Thoracic aorta (tissue), 2 donors: ENCODE measurements around the gene KNDC1. TPM values are rescaled to one million over a fixed set of nuclear protein-coding genes. Genes with fewer than 3 reads are reported as not detected.

ENCODE experiments used
- ATAC-seq: fragments of 150-250 bp; one replicate; pipeline ENCODE4 v1.8.0; 2017; ENCODE audit warnings: low read depth; ENCODE audit not compliant: insufficient number of reproducible peaks, low FRiP score
- DNase-seq: peaks from one replicate; pipeline ENCODE4 v3.0.0-alpha.2; 2020; ENCODE audit warnings: low spot score
- H3K27ac ChIP-seq, 2 donors: fragments of 200-600 bp; sonication (generic); 1 replicate in 1 of 2; 2 replicates in 1 of 2; pipeline ENCODE4 v1.5.1; 2016; ENCODE audit warnings: mild to moderate bottlenecking in 2 of 2, moderate library complexity in 2 of 2
- H3K27me3 ChIP-seq: fragments of 200-600 bp; sonication (generic); replicated peaks from 2 replicates; pipeline ENCODE4 v1.6.0; 2016; ENCODE audit warnings: mild to moderate bottlenecking; ENCODE audit not compliant: insufficient read depth
- H3K36me3 ChIP-seq: fragments of 200-600 bp; sonication (generic); one replicate; pipeline ENCODE4 v1.5.1; 2016
- H3K4me1 ChIP-seq, 2 donors: fragments of 200-600 bp; sonication (generic); 1 replicate in 1 of 2; 2 replicates in 1 of 2; pipeline versions ENCODE4 v1.5.1 to v1.6.0; 2016; ENCODE audit warnings: low read depth in 2 of 2, mild to moderate bottlenecking in 1 of 2; ENCODE audit not compliant: control insufficient read depth in 1 of 2
- H3K4me3 ChIP-seq: fragments of 200-600 bp; sonication (generic); 2 replicates; pipeline ENCODE4 v1.5.1; 2016; ENCODE audit warnings: mild to moderate bottlenecking
- H3K9me3 ChIP-seq: fragments of 200-600 bp; sonication (generic); 2 replicates; pipeline ENCODE4 v1.5.1; 2016
- total RNA-seq, 2 donors: library from RNA; depleted of rRNA; stranded (reverse); fragments of >200 nt; gene quantifications; one replicate each; pipeline versions ENCODE4 v1.1.0 to v1.2.3, GENCODE V29; 2016
- TF ChIP-seq, protein P1 (sequence below): fragments of 200-600 bp; sonication (generic); IDR thresholded peaks from one replicate; pipeline ENCODE4 v1.5.1; 2019; ENCODE audit warnings: antibody characterized with exemption

The KNDC1 gene
- total RNA-seq, 2 donors from 2014 or later = 0.14 to 0.95 TPM

DNA sequence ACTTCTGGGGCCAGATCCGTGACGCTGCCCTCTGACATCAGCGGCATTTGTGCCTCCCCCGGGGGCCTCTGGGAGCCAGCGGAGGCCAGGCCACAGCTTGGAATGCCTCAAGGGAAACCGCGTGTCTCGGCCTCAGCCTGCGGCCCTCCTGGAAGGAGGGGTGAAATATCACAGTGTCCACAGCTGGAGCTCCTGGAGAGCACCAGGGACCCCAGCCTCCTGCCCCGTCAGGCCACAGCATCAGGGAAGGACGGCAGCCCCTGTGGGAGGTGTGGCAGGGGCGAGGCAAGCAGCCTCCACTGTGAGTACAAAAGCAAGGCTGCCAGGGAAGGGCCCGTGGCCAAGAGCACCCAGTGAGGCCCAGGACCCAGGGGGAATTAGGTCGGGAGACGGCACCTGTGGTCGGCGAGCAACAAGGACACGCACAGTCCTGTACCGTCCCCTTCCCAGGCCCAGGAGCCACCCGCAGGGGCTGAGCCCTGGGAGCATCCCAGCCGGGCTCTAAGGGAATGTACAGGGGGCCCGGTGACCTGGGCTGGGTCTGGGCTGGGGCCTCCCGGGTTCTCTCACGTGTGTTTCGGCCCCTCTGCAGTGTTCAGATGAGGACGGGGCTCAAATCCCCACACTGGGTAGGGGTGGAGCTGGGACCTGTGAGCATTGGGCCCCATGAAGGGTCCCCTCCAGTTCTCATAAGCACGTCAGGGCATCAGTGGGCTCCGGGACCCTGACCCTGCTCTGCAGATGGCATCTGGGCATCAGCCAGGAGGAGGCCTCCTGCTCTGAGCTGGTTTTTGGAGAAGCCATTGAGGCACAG, 18.7 kb upstream of the KNDC1 start:
- TF ChIP-seq, protein P1, sequence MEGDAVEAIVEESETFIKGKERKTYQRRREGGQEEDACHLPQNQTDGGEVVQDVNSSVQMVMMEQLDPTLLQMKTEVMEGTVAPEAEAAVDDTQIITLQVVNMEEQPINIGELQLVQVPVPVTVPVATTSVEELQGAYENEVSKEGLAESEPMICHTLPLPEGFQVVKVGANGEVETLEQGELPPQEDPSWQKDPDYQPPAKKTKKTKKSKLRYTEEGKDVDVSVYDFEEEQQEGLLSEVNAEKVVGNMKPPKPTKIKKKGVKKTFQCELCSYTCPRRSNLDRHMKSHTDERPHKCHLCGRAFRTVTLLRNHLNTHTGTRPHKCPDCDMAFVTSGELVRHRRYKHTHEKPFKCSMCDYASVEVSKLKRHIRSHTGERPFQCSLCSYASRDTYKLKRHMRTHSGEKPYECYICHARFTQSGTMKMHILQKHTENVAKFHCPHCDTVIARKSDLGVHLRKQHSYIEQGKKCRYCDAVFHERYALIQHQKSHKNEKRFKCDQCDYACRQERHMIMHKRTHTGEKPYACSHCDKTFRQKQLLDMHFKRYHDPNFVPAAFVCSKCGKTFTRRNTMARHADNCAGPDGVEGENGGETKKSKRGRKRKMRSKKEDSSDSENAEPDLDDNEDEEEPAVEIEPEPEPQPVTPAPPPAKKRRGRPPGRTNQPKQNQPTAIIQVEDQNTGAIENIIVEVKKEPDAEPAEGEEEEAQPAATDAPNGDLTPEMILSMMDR = no peak
- Histone ChIP-seq H3K27me3 (no peaks in the 10 kb centered on the region), H3K4me1 (no peaks in the 10 kb centered on the region), H3K27ac (no peak overlapping the region), H3K9me3 (no peaks in the 10 kb centered on the region), H3K4me3 (no peak overlapping the region), H3K36me3 (no peaks in the 10 kb centered on the region)
- DNase-seq (no peak), ATAC-seq (no peak)

DNA sequence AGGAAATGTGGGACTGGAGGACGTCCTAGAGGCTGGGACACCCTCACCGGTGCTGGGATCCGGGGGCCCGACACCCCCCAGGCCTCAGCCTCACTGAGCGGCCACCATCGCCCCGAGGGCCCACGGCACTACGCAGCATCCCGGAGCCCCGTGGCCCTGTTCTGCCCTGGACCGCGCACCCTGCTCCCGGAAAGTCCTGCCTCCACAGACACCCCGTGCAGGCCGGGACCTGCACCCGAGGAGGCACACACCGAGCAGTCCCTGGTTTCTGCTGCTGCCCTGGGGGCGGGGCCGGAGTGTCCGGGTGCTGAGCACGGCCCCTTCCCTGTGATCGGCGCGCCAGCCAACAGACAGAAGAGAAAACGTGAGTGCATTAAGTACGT, 18.1 kb upstream of the KNDC1 start:
- TF ChIP-seq, protein P1 = no peak
- ATAC-seq (no peak), DNase-seq (no peak)
- H3K36me3 ChIP-seq = no peaks in the 10 kb centered on the region
- no peak overlapping the region for H3K27ac ChIP-seq
- H3K27me3 ChIP-seq = no peaks in the 10 kb centered on the region
- no peaks in the 10 kb centered on the region for H3K9me3 ChIP-seq
- H3K4me1 ChIP-seq = no peaks in the 10 kb centered on the region
- H3K4me3 ChIP-seq = no peak overlapping the region

- H3K4me3 ChIP-seq = no peak overlapping the region
- no peaks in the 10 kb centered on the region for H3K27me3 ChIP-seq
- DNase-seq (no peak), ATAC-seq (no peak)
- H3K36me3 ChIP-seq = no peaks in the 10 kb centered on the region
- peaks cover 2% of the 10 kb centered on the region for H3K9me3 ChIP-seq
- no peak overlapping the region for H3K27ac ChIP-seq
- TF ChIP-seq, protein P1 = no peak
- no peaks in the 10 kb centered on the region for H3K4me1 ChIP-seq
Measured at GRCh38 chr10:133142523-133143199, 17.4 kb upstream of the KNDC1 start.

DNA sequence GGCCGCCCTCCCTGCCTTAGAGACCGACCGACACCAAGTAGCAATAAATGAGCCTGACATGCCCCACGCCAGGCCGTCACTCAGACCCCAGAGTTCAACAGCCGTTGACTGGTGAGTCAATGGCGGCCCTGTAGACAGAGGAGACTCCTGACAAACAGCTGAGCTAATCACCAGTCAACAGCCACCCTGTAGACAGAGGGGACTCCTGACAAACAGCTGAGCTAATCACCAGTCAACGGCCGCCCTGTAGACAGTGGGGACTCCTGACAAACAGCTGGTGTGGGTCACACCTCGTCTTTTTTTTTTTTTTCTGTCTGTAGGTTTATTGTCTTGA, 16.9 kb upstream of the KNDC1 start:
- Histone ChIP-seq H3K9me3 (peaks cover 3% of the 10 kb centered on the region), H3K27ac (no peak overlapping the region), H3K36me3 (no peaks in the 10 kb centered on the region), H3K4me1 (no peaks in the 10 kb centered on the region), H3K27me3 (no peaks in the 10 kb centered on the region), H3K4me3 (no peak overlapping the region)
- DNase-seq (no peak), ATAC-seq (no peak)
- TF ChIP-seq, protein P1 = no peak

DNA sequence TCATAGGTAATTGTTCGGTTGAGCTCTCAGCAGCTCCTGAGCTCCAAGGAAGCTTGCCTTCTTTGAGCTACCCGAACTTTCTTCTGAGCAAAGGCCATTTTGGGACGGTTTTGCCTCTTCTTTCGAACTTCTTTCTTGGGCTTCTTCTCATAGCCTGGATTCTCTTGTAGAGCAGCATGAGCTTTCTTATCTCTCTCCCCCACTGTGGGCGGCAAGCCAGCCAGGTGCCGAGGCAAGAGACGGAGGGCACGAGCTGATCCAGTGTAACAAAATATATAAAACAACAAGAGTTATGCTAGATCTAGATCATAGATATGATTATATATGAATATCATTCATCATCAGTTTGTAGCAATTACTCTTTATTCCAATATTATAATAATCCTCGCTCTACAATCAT, 16.5 kb upstream of the KNDC1 start:
- H3K36me3 ChIP-seq = no peaks in the 10 kb centered on the region
- DNase-seq = no peak
- peaks cover 3% of the 10 kb centered on the region for H3K9me3 ChIP-seq
- TF ChIP-seq, protein P1 = no peak
- H3K27me3 ChIP-seq = no peaks in the 10 kb centered on the region
- ATAC-seq = no peak
- H3K4me1 ChIP-seq = no peaks in the 10 kb centered on the region
- no peak overlapping the region for H3K27ac ChIP-seq
- no peak overlapping the region for H3K4me3 ChIP-seq
